Middle frontal gyrus (tissue), 1 donor: ENCODE data around the gene ARIH2.
"Not testable (repeated sequence)": the region's sequence is repeated elsewhere in the genome, so short reads cannot be mapped to it uniquely, and the experiment has no call there.

Source experiments
- DNase-seq: peaks from one replicate; pipeline ENCODE4 v3.0.0-alpha.2; 2015; ENCODE audit warnings: low spot score; ENCODE audit errors: extremely low spot score

ARIH2 gene

GRCh38 chr3:48918388-48919214, at the start of gene ARIH2:
Gene ARIH2, plus strand, starts transcription at chr3:48918842. Its CDS starts 8,717 bp downstream, at chr3:48927559.
- peak; percentile 92 for DNase-seq

GRCh38 chr3:48877671-48878070, 41.0 kb upstream of the ARIH2 start:
- DNase-seq: no peak

- DNase-seq: no peak
Measured at GRCh38 chr3:48879307-48879993, 39.2 kb upstream of the ARIH2 start.

GRCh38 chr3:48879994-48880377, 38.7 kb upstream of the ARIH2 start:
- no peak for DNase-seq

- no peak for DNase-seq
Measured at GRCh38 chr3:48881006-48881405, 37.6 kb upstream of the ARIH2 start.

GRCh38 chr3:48881652-48882114, 37.0 kb upstream of the ARIH2 start:
- no peak for DNase-seq

GRCh38 chr3:48885753-48886152, 32.9 kb upstream of the ARIH2 start:
- DNase-seq: no peak

GRCh38 chr3:48891606-48892005, 27.0 kb upstream of the ARIH2 start:
- no peak for DNase-seq

GRCh38 chr3:48894516-48894915, 24.1 kb upstream of the ARIH2 start:
- DNase-seq: no peak

- no peak for DNase-seq
Measured at GRCh38 chr3:48896936-48897335, 21.7 kb upstream of the ARIH2 start.

GRCh38 chr3:48897460-48898376, 20.9 kb upstream of the ARIH2 start:
- no peak for DNase-seq

GRCh38 chr3:48898383-48899234, 20.0 kb upstream of the ARIH2 start, which contains the start of gene SLC25A20:
Gene SLC25A20, minus strand, starts transcription at chr3:48898882. Its CDS starts 88 bp downstream, at chr3:48898794.
- DNase-seq: peak; percentile 13

- no peak for DNase-seq
Measured at GRCh38 chr3:48899273-48899672, 19.4 kb upstream of the ARIH2 start.

GRCh38 chr3:48907026-48907425, 11.6 kb upstream of the ARIH2 start:
- not testable (repeated sequence) for DNase-seq

GRCh38 chr3:48915296-48915695, 3.3 kb upstream of the ARIH2 start:
- no peak for DNase-seq

GRCh38 chr3:48919215-48920138, 835 bp downstream of the ARIH2 start:
- DNase-seq: no peak

- DNase-seq: no peak
Measured at GRCh38 chr3:48926425-48927392, 8.1 kb downstream of the ARIH2 start.

GRCh38 chr3:48927928-48928327, 9.3 kb downstream of the ARIH2 start:
- no peak for DNase-seq
